GM12878 (cell line): Measurements from ENCODE around the gene SLC2A9. TPM values are rescaled to one million over a fixed set of nuclear protein-coding genes. Genes with fewer than 3 reads are reported as not detected.

Source experiments
- ATAC-seq: fragments of 200-7000 bp; cut with Tn5 transposase; 3 replicates; pipeline ENCODE4 v1.9.1; 2020; ENCODE audit warnings: mild to moderate bottlenecking, moderate library complexity
- BruUV-seq: library from RNA; stranded (reverse); fragments of 400-500 nt; replicated peaks from 2 replicates; lab custom pipeline; 2021; lab: Mats Ljungman, UMichigan
- CTCF ChIA-PET: fragments of 300-600 bp; sonication (Branson Sonifier 250); formaldehyde crosslinking; extraction: SDS; loops from one replicate; lab custom pipeline; 2021; ENCODE audit warnings: inconsistent platforms; lab: Yijun Ruan, JAX
- POLR2A ChIA-PET: fragments of 350-600 bp; formaldehyde crosslinking; extraction: SDS; loops from one replicate; lab custom pipeline; 2021; ENCODE audit warnings: inconsistent platforms; lab: Charles Lee
- RAD21 ChIA-PET: fragments of 300-600 bp; sonication (Branson Sonifier 250); formaldehyde crosslinking; loops from one replicate; lab custom pipeline; 2023; ENCODE audit warnings: antibody characterized with exemption; ENCODE audit not compliant: unreplicated experiment; lab: Charles Lee
- SMC1A ChIA-PET: fragments of 300-600 bp; sonication (Branson Sonifier 250); formaldehyde crosslinking; loops from one replicate; lab custom pipeline; 2023; ENCODE audit not compliant: unreplicated experiment, uncharacterized antibody; lab: Charles Lee
- DNase-seq: peaks from one replicate; pipeline ENCODE4 v3.0.0-alpha.2; 2011; ENCODE audit warnings: low read depth, low spot score
- FAIRE-seq: peaks from 3 replicates; lab custom pipeline; 2011; peaks lifted over from hg19 to GRCh38; lab: Jason Lieb, UNC
- H2AFZ ChIP-seq: 2 replicates; pipeline ENCODE4 v1.6.0; 2011; ENCODE audit warnings: low read depth, low read length, control low read depth; ENCODE audit not compliant: control insufficient read depth
- H3K27ac ChIP-seq: 2 replicates; pipeline ENCODE4 v1.5.1; 2011; ENCODE audit warnings: control low read depth; ENCODE audit not compliant: control insufficient read depth, insufficient read depth
- H3K27me3 ChIP-seq, 2 experiments: replicated peaks in 1 of 2; 2 replicates each; pipeline versions ENCODE4 v1.6.0 to v1.6.1; 2011; ENCODE audit warnings: low read length in 1 of 2; ENCODE audit not compliant: control insufficient read depth in 2 of 2, insufficient read depth in 2 of 2
- H3K36me3 ChIP-seq, 2 experiments: 2 replicates each; pipeline ENCODE4 v1.5.1; 2011; ENCODE audit warnings: low read length in 1 of 2; ENCODE audit not compliant: control insufficient read depth in 2 of 2, insufficient read depth in 2 of 2
- H3K4me1 ChIP-seq: 2 replicates; pipeline ENCODE4 v1.6.1; 2011; ENCODE audit warnings: mild to moderate bottlenecking, low read length, moderate library complexity, mixed read lengths; ENCODE audit not compliant: control insufficient read depth, insufficient read depth
- H3K4me2 ChIP-seq: 2 replicates; pipeline ENCODE4 v1.6.0; 2011; ENCODE audit warnings: control low read depth; ENCODE audit not compliant: control insufficient read depth, insufficient read depth
- H3K4me3 ChIP-seq: fragments of 200-600 bp; sonication (generic); 2 replicates; pipeline ENCODE4 v1.5.1; 2016
- H3K79me2 ChIP-seq: 2 replicates; pipeline ENCODE4 v1.6.0; 2011; ENCODE audit warnings: low read length; ENCODE audit not compliant: control insufficient read depth, insufficient read depth
- H3K9ac ChIP-seq: 2 replicates; pipeline ENCODE4 v1.8.0; 2011; ENCODE audit warnings: low read length, control low read depth, mixed read lengths; ENCODE audit not compliant: control insufficient read depth, insufficient read depth
- H3K9me3 ChIP-seq: replicated peaks from 3 replicates; pipeline ENCODE4 v1.5.1; 2011; ENCODE audit warnings: mild to moderate bottlenecking, low read length; ENCODE audit not compliant: control insufficient read depth, insufficient read depth
- H4K20me1 ChIP-seq: 2 replicates; pipeline ENCODE4 v1.6.0; 2011; ENCODE audit not compliant: control insufficient read depth, insufficient read depth
- BACH1 ChIP-seq: fragments of 450-650 bp; IDR thresholded peaks from 2 replicates; pipeline ENCODE4 v1.6.1; 2017; ENCODE audit warnings: mild to moderate bottlenecking, borderline replicate concordance
- EED ChIP-seq: sonication (generic); IDR thresholded peaks from 2 replicates; pipeline ENCODE4 v1.6.1; 2016; ENCODE audit warnings: antibody characterized with exemption, low read depth
- MEF2B ChIP-seq: fragments of 450-650 bp; IDR thresholded peaks from 2 replicates; pipeline ENCODE4 v1.6.1; 2018; ENCODE audit warnings: mild to moderate bottlenecking, moderate library complexity; ENCODE audit not compliant: partially characterized antibody, poor library complexity, severe bottlenecking
- MXI1 ChIP-seq: fragments of 150-350 bp; IDR thresholded peaks from 2 replicates; pipeline ENCODE4 v1.6.1; 2011; ENCODE audit warnings: low read depth, mild to moderate bottlenecking, inconsistent platforms, low read length, improper control_type of control experiment
- NFYA ChIP-seq: IDR thresholded peaks from 2 replicates; pipeline ENCODE4 v1.6.1; 2011; ENCODE audit warnings: low read depth, mild to moderate bottlenecking, low read length, improper control_type of control experiment, borderline replicate concordance
- NR2F1 ChIP-seq: fragments of 450-650 bp; conservative IDR thresholded peaks from 2 replicates; pipeline ENCODE4 v1.6.1; 2017; ENCODE audit warnings: mild to moderate bottlenecking
- PAX8 ChIP-seq: fragments of 450-650 bp; IDR thresholded peaks from 2 replicates; pipeline ENCODE4 v1.6.1; 2017; ENCODE audit warnings: mild to moderate bottlenecking, moderate library complexity
- STAT3 ChIP-seq: IDR thresholded peaks from 2 replicates; pipeline ENCODE4 v1.6.1; 2011; ENCODE audit warnings: low read depth, low read length, improper control_type of control experiment
- TCF3 ChIP-seq: IDR thresholded peaks from 2 replicates; pipeline ENCODE4 v1.6.1; 2012; ENCODE audit warnings: low read depth, mild to moderate bottlenecking, low read length, borderline replicate concordance; ENCODE audit not compliant: insufficient read depth
- ZZZ3 ChIP-seq: IDR thresholded peaks from 2 replicates; pipeline ENCODE4 v1.6.1; 2011; ENCODE audit warnings: low read depth; ENCODE audit not compliant: control insufficient read depth, insufficient read length
- WGBS: methylation state at CpG from one replicate; pipeline ENCODE4 v1.1.6; 2016; ENCODE audit warnings: low lambda C conversion rate; ENCODE audit not compliant: insufficient replicate concordance, insufficient coverage; ENCODE audit errors: missing lambda C conversion rate; 5-methylcytosine and 5-hydroxymethylcytosine counted together
- in situ Hi-C: fragments of 300-500 bp; cut with MboI; formaldehyde crosslinking; loops from 9 replicates; pipeline ENCODE4 v1.14.3; 2018; ENCODE audit warnings: mixed read lengths
- intact Hi-C: fragments of 100-400 bp; cut with micrococcal nuclease; formaldehyde crosslinking; loops from one replicate; pipeline ENCODE4 v1.14.2; 2022; ENCODE audit not compliant: unreplicated experiment
- polyA plus RNA-seq, 11 experiments: library from polyadenylated mRNA; depleted of rRNA in 4 of 11; unstranded in 6 of 11; stranded (reverse) in 5 of 11; fragments of >200 nt; fragmentation: Nextera tagmentation in 4 of 11; fragmentation: Illumina TruSeq in 1 of 11; extraction: Ambion mirVana in 4 of 11; extraction: Trizol in 1 of 11; gene quantifications; 1 replicate in 1 of 11; 2 replicates in 10 of 11; pipeline versions ENCODE4 v1.2.1 to v1.2.3, GENCODE V29; 2011 to 2016; ENCODE audit warnings: inconsistent platforms in 2 of 11, missing spikeins in 2 of 11, low read depth in 1 of 11
- total RNA-seq, 4 experiments: library from RNA; depleted of rRNA in 3 of 4; stranded (reverse); fragments of >200 nt in 3 of 4; fragmentation: Illumina TruSeq in 1 of 4; extraction: Trizol in 1 of 4; gene quantifications; 2 replicates each; pipeline versions ENCODE4 v1.2.1 to v1.2.3, GENCODE V29; 2013 to 2021
- TF ChIP-seq, protein P1 (sequence below): fragments of 450-650 bp; IDR thresholded peaks from 2 replicates; pipeline ENCODE4 v1.6.1; 2016; ENCODE audit warnings: mild to moderate bottlenecking
- TF ChIP-seq, protein P2 (sequence below): IDR thresholded peaks from 2 replicates; pipeline ENCODE4 v1.6.1; 2012; ENCODE audit warnings: low read length, inconsistent platforms

Gene SLC2A9
- total and polyA plus RNA-seq, 10 of the 15 experiments (the other 5 are each of a cell fraction or from before 2014, with no cell fraction given), result 0.28 to 2.8 (median 1.2) TPM

DNA sequence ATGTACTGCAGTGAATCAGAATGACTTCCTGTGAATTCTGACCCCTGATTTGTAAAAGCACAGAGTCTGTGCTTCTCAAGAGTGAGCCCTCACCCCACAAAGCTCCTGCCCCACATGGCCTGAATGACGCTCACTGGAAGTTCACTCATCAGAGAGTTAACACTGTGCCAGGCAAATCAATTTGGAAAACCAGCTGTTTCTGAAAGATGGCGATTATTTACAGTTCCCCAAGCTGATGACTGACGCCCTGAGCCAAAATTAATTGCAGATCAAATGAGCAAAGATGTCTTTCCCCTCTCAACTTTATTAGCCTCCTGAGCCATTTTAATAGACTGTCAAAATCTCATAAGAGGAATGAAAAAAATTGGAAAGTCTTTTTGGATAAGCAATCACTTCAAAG lies 118.0 kb downstream of the SLC2A9 start:
- FAIRE-seq (no peak), DNase-seq (no peak), ATAC-seq (no peak)
- intact Hi-C loops (no loop called here), in situ Hi-C loops (no loop called here)
- Histone ChIP-seq H3K9ac (no peak overlapping the region), H3K4me1 (no peaks in the 10 kb centered on the region), H3K36me3 (no peaks in the 10 kb centered on the region), H3K9me3 (no peaks in the 10 kb centered on the region), H4K20me1 (no peaks in the 10 kb centered on the region), H3K4me3 (no peak overlapping the region), H3K4me2 (no peak overlapping the region), H3K27me3 (no peaks in the 10 kb centered on the region), H3K27ac (no peak overlapping the region), H3K79me2 (no peaks in the 10 kb centered on the region), H2AFZ (no peak overlapping the region)
- ChIA-PET SMC1A (interaction anchor here (1.1 to 7.1 kb wide), 2 partner anchors 44 to 111 kb away, joined by 3 to 57 read pairs; no protein-coding TSS in a partner anchor), POLR2A (no interaction called here), CTCF (no interaction called here), RAD21 (interaction anchor here (0.7 kb wide), 1 partner anchor 32 kb away, joined by 3 read pairs; no protein-coding TSS in a partner anchor)
- TF ChIP-seq PAX8 (no peak), TCF3 (no peak), STAT3 (no peak), EED (no peak), NR2F1 (no peak), MEF2B (no peak), NFYA (no peak), BACH1 (no peak), MXI1 (no peak), ZZZ3 (no peak)
- TF ChIP-seq, protein P1, sequence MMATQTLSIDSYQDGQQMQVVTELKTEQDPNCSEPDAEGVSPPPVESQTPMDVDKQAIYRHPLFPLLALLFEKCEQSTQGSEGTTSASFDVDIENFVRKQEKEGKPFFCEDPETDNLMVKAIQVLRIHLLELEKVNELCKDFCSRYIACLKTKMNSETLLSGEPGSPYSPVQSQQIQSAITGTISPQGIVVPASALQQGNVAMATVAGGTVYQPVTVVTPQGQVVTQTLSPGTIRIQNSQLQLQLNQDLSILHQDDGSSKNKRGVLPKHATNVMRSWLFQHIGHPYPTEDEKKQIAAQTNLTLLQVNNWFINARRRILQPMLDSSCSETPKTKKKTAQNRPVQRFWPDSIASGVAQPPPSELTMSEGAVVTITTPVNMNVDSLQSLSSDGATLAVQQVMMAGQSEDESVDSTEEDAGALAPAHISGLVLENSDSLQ, result no peak
- TF ChIP-seq, protein P2, sequence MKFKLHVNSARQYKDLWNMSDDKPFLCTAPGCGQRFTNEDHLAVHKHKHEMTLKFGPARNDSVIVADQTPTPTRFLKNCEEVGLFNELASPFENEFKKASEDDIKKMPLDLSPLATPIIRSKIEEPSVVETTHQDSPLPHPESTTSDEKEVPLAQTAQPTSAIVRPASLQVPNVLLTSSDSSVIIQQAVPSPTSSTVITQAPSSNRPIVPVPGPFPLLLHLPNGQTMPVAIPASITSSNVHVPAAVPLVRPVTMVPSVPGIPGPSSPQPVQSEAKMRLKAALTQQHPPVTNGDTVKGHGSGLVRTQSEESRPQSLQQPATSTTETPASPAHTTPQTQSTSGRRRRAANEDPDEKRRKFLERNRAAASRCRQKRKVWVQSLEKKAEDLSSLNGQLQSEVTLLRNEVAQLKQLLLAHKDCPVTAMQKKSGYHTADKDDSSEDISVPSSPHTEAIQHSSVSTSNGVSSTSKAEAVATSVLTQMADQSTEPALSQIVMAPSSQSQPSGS, result no peak
- BruUV-seq, result no TSS peak
- 45% methylated on average over 3 of the region's 3 CpGs for WGBS
